OCI-LY1 (cell line): ENCODE data around the gene BAIAP2L1.
"Not testable (repeated sequence)": the region's sequence is repeated elsewhere in the genome, so short reads cannot be mapped to it uniquely, and the experiment has no call there.

Experiments
- H2AFZ ChIP-seq: fragments of 200-600 bp; sonication (generic), shearing (Covaris generic); 2 replicates; pipeline ENCODE4 v1.6.0; 2014; ENCODE audit warnings: antibody characterized with exemption, mild to moderate bottlenecking, low read length
- H3F3A ChIP-seq: fragments of 200-600 bp; sonication (generic), shearing (Covaris generic); 2 replicates; pipeline ENCODE4 v1.6.0; 2014; ENCODE audit warnings: mild to moderate bottlenecking, antibody characterized with exemption, low read length, moderate library complexity; ENCODE audit not compliant: insufficient read depth
- H3K27ac ChIP-seq: fragments of 200-600 bp; sonication (generic); 2 replicates; pipeline ENCODE4 v1.5.1; 2014; ENCODE audit warnings: low read length, mixed run types, mild to moderate bottlenecking, low read depth; ENCODE audit not compliant: poor library complexity, severe bottlenecking
- H3K27me3 ChIP-seq: fragments of 200-600 bp; sonication (generic); 2 replicates; pipeline ENCODE4 v1.6.0; 2014; ENCODE audit warnings: antibody characterized with exemption, mild to moderate bottlenecking, low read length, moderate library complexity; ENCODE audit not compliant: insufficient read depth
- H3K36me3 ChIP-seq: fragments of 200-600 bp; sonication (generic); 2 replicates; pipeline ENCODE4 v1.6.1; 2014; ENCODE audit warnings: mild to moderate bottlenecking, antibody characterized with exemption, low read length, moderate library complexity, mixed read lengths; ENCODE audit not compliant: insufficient read depth
- H3K4me1 ChIP-seq: fragments of 200-600 bp; sonication (generic); 2 replicates; pipeline ENCODE4 v1.5.1; 2014; ENCODE audit warnings: mild to moderate bottlenecking, low read length, moderate library complexity; ENCODE audit not compliant: insufficient read depth, severe bottlenecking
- H3K4me2 ChIP-seq: fragments of 200-600 bp; sonication (generic), shearing (Covaris generic); 2 replicates; pipeline ENCODE4 v1.6.1; 2014; ENCODE audit warnings: low read length
- H3K4me3 ChIP-seq: fragments of 200-600 bp; sonication (generic); 2 replicates; pipeline ENCODE4 v1.5.1; 2014; ENCODE audit warnings: low read length, low read depth, mild to moderate bottlenecking, mixed read lengths; ENCODE audit not compliant: poor library complexity, severe bottlenecking
- H3K79me2 ChIP-seq: fragments of 200-600 bp; shearing (Covaris generic); 2 replicates; pipeline ENCODE4 v1.6.1; 2016; ENCODE audit warnings: mixed run types, low read length, mixed read lengths; ENCODE audit not compliant: insufficient read depth
- H3K9ac ChIP-seq: fragments of 200-600 bp; sonication (generic), shearing (Covaris generic); 2 replicates; pipeline ENCODE4 v1.6.1; 2014; ENCODE audit warnings: mild to moderate bottlenecking, low read length, mixed read lengths
- H3K9me2 ChIP-seq: fragments of 200-600 bp; sonication (generic), shearing (Covaris generic); 2 replicates; pipeline ENCODE4 v1.6.1; 2014; ENCODE audit warnings: low read depth, mild to moderate bottlenecking, low read length, mixed read lengths
- H3K9me3 ChIP-seq: fragments of 200-600 bp; shearing (Covaris generic); 2 replicates; pipeline ENCODE4 v1.6.1; 2014; ENCODE audit warnings: low read length, mixed read lengths
- H4K20me1 ChIP-seq: fragments of 200-600 bp; sonication (generic), shearing (Covaris generic); 2 replicates; pipeline ENCODE4 v1.6.0; 2016; ENCODE audit warnings: mild to moderate bottlenecking, low read length; ENCODE audit not compliant: insufficient read depth
- CTCF ChIP-seq: fragments of 200-600 bp; sonication (generic), shearing (Covaris generic); IDR thresholded peaks from 2 replicates; pipeline ENCODE4 v1.5.1; 2017; ENCODE audit warnings: mild to moderate bottlenecking, antibody characterized with exemption, low read length, moderate library complexity, mixed read lengths
- EZH2 ChIP-seq: fragments of 200-600 bp; sonication (generic), shearing (Covaris generic); IDR thresholded peaks from 2 replicates; pipeline ENCODE4 v1.8.0; 2017; ENCODE audit warnings: borderline replicate concordance, mixed run types, mild to moderate bottlenecking, antibody characterized with exemption, low read length, moderate library complexity, mixed read lengths

Gene BAIAP2L1

GRCh38 chr7:98400542-98401340 is at the start of gene BAIAP2L1:
BAIAP2L1 (minus strand) TSS chr7:98401090; CDS start chr7:98400852, 238 bp downstream.
- H3K27me3 ChIP-seq, result peaks cover 14% of the 10 kb centered on the region; the same call in 1 of the 2 replicates
- H4K20me1 ChIP-seq, result no peaks in the 10 kb centered on the region
- H3K36me3 ChIP-seq, result no peaks in the 10 kb centered on the region
- H3K9ac ChIP-seq, result no peak within 1 kb of the TSS
- H2AFZ ChIP-seq, result no peak within 1 kb of the TSS
- no peak within 1 kb of the TSS for H3K27ac ChIP-seq
- H3K4me3 ChIP-seq, result peak within 1 kb of the TSS; percentile 49
- no peaks in the 10 kb centered on the region for H3K9me2 ChIP-seq
- no peaks in the 10 kb centered on the region for H3K9me3 ChIP-seq
- H3F3A ChIP-seq, result no peaks in the 10 kb centered on the region
- peak within 1 kb of the TSS; percentile 64 for H3K4me2 ChIP-seq
- TF ChIP-seq EZH2 (no peak), CTCF (no peak)
- no peaks in the 10 kb centered on the region for H3K79me2 ChIP-seq
- peaks cover 5% of the 10 kb centered on the region for H3K4me1 ChIP-seq

DNA sequence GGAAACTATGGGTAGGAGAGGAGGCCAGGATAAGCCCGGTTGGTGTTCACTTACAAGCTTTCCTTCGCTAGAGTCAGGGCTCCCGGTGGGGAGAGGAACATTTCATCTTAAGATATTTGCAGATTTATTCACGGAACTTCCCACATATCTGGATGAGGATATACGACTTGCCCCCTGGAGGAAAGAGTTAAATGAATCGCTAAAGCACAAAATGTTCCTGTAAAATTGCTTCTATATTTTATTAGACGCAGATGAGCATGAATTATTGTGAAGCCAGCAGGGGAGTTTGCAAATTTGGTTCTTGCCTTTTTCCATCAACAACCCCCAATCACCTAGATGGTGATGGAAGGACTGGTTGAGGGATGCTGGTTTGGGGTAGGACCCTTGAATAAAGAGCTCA is 47.9 kb upstream of the BAIAP2L1 start:
- Histone ChIP-seq H4K20me1 (no peaks in the 10 kb centered on the region), H3K9me3 (no peaks in the 10 kb centered on the region; the same call in 1 of the 2 replicates), H3K79me2 (no peaks in the 10 kb centered on the region), H2AFZ (no peak overlapping the region), H3K27me3 (no peaks in the 10 kb centered on the region), H3K36me3 (no peaks in the 10 kb centered on the region), H3K4me3 (no peak overlapping the region), H3K9me2 (no peaks in the 10 kb centered on the region), H3F3A (no peaks in the 10 kb centered on the region), H3K4me2 (no peak overlapping the region), H3K27ac (no peak overlapping the region), H3K4me1 (no peaks in the 10 kb centered on the region), H3K9ac (no peak overlapping the region)
- TF ChIP-seq CTCF (no peak), EZH2 (no peak)

DNA sequence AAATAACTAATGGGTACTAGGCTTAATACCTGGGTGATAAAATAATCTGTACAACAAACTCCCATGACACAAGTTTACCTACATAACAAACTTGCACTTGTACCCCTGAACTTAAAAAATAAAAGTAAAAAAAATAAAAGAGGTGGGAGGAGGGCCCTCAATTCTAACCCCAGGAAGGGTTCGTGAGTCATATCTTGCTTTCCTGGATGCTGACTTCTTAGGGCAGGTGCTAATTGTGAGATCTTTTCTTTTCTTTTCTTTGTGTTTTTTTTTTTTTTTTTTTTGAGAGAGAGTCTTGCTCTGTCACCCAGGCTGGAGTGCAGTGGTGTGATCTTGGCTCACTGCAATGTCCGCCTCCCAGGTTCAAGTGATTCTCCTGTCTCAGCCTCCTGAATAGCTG is 40.1 kb upstream of the BAIAP2L1 start:
- not testable (repeated sequence) for H3K36me3 ChIP-seq, H3K9ac ChIP-seq, H3K9me3 ChIP-seq, H4K20me1 ChIP-seq, H3K9me2 ChIP-seq, H3F3A ChIP-seq, H3K27ac ChIP-seq, H3K4me3 ChIP-seq, H3K4me1 ChIP-seq, H3K27me3 ChIP-seq, H3K4me2 ChIP-seq, H3K79me2 ChIP-seq, H2AFZ ChIP-seq

- H2AFZ ChIP-seq, result no peak overlapping the region
- no peaks in the 10 kb centered on the region; the same call in 1 of the 2 replicates for H3K36me3 ChIP-seq
- H3K27me3 ChIP-seq, result no peaks in the 10 kb centered on the region; the same call in 1 of the 2 replicates
- no peak overlapping the region for H3K4me3 ChIP-seq
- no peaks in the 10 kb centered on the region for H3K9me3 ChIP-seq
- H3K4me1 ChIP-seq, result peaks cover 3% of the 10 kb centered on the region
- no peaks in the 10 kb centered on the region for H4K20me1 ChIP-seq
- H3K27ac ChIP-seq, result no peak overlapping the region
- no peak overlapping the region for H3K9ac ChIP-seq
- TF ChIP-seq CTCF (no peak), EZH2 (no peak)
- no peaks in the 10 kb centered on the region for H3F3A ChIP-seq
- H3K79me2 ChIP-seq, result no peaks in the 10 kb centered on the region
- H3K9me2 ChIP-seq, result no peaks in the 10 kb centered on the region
- H3K4me2 ChIP-seq, result no peak overlapping the region
Observed at GRCh38 chr7:98439484-98439883, 38.6 kb upstream of the BAIAP2L1 start.
